Measurements from ENCODE around the gene UBIAD1. TPM values are rescaled to one million over a fixed set of nuclear protein-coding genes. Genes with fewer than 3 reads are reported as not detected.
A peak's percentile ranks its signal among the peaks of the same experiment; 100 is the strongest.
"Not testable (repeated sequence)": the region's sequence is repeated elsewhere in the genome, so short reads cannot be mapped to it uniquely, and the experiment has no call there.

Gene UBIAD1
- total RNA-seq, 1 experiment from 2014 or later = 9.0 TPM

DNA sequence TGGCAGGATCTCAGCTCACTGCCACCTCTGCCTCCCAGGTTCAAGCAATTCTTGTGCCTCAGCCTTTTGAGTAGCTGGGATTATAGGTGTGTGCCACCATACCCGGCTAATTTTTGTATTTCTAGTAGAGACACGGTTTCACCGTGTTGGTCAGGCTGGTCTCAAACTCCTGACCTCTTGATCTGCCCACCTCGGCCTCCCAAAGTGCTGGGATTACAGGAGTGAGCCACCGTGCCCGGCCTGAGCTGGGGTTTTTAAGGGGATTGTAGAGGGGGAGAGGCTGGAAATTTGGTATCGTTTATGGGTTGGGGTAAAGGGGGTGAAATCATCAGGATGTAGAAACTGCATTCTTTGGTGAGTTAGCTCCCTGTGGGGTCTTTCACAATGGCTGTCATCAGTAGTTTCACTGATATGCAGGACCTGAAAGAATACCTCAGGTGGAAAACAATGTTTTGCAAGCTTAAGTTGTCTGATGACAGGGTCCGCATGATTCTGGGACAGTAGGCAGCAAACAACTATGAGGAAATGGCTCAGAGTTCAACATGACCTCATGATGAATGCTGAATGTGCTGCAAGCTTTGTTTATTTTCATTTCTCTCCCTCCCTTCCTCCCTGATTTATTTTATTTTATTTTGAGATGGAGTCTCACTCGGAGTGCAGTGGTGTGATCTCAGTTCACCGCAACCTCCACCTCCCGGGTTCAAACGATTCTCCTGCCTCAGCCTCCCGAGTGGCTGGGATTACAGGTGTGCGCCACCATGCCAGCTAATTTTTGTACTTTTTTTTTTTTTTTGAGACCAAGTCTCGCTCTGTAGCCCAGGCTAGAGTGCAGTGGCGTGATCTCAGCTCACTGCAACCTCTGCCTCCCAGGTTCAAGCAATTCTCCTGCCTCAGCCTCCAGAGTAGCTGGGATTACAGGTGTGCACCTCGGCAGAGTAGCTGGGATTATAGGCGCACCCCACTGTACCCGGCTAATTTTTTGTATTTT, 5.4 kb upstream of the UBIAD1 start:
- not testable (repeated sequence) for H3K4me3 ChIP-seq, H3K36me3 ChIP-seq, H3K27me3 ChIP-seq, H3K9me3 ChIP-seq
- peak; percentile 27 for DNase-seq

DNA sequence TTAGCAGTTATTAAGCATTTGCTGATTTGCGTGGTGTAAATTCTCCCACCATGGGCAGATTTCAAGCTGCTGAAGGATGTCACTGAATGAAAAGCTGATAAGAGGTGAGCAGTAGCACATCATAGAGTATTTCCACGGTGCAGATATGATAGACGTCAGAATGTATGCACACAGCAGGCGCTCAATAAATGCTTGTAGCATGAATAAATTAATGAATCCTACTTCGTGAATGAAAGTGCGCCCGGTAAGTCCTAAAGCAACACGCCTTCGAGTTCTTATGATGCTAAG, 510 bp upstream of the UBIAD1 start:
- Histone ChIP-seq H3K4me3 (peak overlapping the region; percentile 14), H3K36me3 (peaks cover 8% of the 10 kb centered on the region), H3K9me3 (no peaks in the 10 kb centered on the region), H3K27me3 (no peaks in the 10 kb centered on the region)
- no peak for DNase-seq

DNA sequence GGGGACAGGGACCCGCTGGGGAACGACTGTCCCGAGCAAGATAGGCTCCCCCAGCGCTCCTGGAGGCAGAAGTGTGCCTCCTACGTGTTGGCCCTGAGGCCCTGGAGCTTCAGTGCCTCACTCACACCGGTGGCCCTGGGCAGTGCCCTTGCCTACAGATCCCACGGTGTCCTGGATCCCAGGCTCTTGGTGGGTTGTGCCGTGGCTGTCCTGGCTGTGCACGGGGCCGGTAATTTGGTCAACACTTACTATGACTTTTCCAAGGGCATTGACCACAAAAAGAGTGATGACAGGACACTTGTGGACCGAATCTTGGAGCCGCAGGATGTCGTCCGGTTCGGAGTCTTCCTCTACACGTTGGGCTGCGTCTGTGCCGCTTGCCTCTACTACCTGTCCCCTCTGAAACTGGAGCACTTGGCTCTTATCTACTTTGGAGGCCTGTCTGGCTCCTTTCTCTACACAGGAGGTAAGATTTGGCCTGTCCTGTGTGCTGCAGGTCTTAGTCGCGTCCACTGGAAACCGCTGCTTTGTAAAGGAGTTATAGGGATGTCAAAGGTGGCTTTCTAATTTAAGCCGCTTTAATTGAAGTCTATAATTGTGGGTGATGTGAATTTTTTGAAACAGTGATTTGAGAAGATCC, 717 bp downstream of the UBIAD1 start:
- DNase-seq = no peak
- no peaks in the 10 kb centered on the region for H3K27me3 ChIP-seq
- no peaks in the 10 kb centered on the region for H3K9me3 ChIP-seq
- peak overlapping the region; percentile 90 for H3K4me3 ChIP-seq
- peaks cover 8% of the 10 kb centered on the region for H3K36me3 ChIP-seq

DNA sequence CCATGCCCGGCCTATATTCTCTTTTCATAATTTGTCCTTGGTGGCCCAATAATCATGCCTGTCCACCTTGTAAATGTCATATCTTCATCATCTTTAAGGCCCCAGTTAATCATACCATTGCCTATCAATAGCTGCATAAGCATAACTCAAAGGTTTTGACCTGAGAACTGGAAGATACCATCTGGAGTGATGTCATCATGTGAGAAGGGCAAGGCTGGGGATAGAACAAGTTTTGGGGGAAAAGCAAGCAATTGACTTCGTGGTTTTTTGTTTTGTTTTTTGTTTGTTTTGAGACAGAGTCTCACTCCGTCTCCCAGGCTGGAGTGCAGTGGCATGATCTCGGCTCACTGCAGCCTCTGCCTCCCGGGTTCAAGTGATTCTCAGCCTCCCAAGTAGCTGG, 6.2 kb downstream of the UBIAD1 start:
- Histone ChIP-seq H3K4me3 (no peak overlapping the region), H3K36me3 (peaks cover 19% of the 10 kb centered on the region), H3K9me3 (no peaks in the 10 kb centered on the region), H3K27me3 (no peaks in the 10 kb centered on the region)
- no peak for DNase-seq

DNA sequence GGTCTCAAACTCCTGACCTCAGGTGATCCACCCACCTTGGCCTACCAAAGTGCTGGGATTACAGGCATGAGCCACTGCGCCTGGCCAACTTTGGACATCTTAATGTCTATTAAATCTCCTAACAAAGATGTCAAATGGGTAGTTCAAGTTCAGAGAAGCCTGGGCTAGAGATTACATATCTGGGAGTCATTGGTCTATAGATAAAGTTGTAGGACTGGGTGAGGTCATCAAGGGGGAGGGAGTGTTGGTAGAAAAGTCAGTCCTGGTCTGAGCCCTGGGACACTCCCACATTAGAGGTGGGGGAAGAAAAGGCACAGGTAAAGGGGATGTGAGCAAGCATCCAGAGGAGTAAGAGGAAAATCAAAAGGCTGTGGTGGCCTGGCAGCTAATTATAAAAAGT, 6.6 kb downstream of the UBIAD1 start:
- H3K36me3 ChIP-seq = peaks cover 19% of the 10 kb centered on the region
- no peaks in the 10 kb centered on the region for H3K9me3 ChIP-seq
- DNase-seq = no peak
- H3K27me3 ChIP-seq = no peaks in the 10 kb centered on the region
- H3K4me3 ChIP-seq = no peak overlapping the region

DNA sequence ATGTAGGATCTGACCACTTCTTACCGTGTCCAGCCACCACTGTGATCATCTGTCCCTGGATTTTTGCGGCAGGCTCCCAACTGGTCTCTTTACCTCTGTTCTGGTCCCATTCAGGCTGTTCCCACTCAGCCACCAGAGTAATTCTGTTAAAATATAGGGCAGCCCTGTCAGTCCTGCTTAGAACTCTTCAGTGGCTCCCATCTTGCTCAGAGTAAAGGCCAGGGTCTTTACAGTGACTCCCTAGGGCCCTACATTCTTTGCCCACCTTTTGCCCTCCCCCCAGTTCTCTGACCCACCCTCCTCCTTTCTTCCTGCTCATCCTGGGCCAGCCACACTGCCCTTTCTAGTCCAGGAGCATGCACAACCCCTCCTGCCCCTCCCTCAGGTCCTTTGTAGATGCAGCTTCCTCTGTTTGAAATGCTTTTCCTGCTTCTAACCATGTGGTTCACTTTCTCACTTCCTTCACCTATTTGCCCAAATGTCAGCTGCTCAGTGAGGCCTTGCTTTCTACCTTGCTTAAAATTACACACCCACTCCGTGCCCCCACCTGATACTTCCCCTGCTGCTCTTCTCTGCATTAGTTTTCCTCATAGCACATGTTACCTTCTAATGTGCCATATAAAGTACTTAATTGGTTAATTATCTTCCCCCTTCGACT, 7.8 kb downstream of the UBIAD1 start:
- Histone ChIP-seq H3K36me3 (peaks cover 11% of the 10 kb centered on the region), H3K9me3 (no peaks in the 10 kb centered on the region), H3K27me3 (no peaks in the 10 kb centered on the region), H3K4me3 (no peak overlapping the region)
- DNase-seq = no peak

DNA sequence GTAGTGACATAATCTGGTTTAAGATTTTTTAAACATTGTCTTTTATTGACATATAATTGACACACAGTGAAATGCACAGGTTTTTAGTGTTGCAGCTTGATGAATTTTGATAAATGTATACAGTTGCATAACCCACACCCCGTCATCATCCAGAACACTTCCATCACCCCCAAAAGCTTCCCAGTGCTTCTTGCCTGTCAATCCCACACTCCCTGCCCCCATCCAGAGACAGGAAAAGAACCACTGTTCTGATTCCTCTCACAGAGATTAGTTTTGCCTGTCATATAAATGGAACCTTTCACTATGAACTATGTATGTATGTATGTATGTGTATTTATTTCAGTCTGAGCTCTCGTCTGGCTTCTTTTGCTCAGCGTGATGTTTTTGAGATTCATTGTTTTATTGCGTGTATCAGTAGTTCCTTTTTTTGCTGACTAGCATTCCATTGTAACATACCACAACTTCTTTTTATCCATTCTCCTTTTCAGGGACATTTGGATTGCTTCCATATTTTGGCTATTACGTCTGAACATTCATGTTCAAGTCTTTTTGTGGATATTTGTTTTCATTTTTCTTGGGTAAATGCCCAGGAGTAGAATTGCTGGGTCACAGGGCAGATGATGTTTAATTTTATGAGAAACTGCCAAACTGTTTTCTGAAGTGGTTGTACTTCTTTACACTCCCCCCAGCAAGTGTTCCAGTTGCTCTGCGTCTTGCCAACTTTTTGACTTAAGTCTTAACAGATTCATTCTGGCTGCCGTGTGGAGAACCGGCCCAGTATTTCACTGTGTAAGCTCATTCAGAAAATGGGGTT, 8.7 kb downstream of the UBIAD1 start:
- H3K27me3 ChIP-seq = no peaks in the 10 kb centered on the region
- H3K9me3 ChIP-seq = no peaks in the 10 kb centered on the region
- peak; percentile 78 for DNase-seq
- H3K4me3 ChIP-seq = no peak overlapping the region
- peaks cover 11% of the 10 kb centered on the region for H3K36me3 ChIP-seq

DNA sequence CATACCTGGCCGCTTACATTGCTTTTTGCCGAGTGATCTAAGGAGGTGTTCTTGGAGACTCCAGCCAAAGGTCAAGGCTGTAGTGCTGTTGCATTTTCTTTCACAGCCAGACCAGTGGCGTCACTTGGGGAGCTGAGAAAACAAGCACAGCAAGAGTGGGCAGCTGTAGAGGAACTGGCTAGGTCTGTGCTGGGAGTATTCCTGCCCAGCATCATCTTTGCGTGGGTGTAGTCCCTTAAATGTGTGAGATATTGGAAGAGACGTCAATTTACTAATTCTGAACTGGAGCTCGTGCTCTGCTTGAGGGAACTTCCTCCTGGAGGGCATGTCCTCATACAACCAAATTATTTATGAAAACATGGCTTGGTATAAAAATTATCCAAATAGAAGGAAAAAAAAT, 10.2 kb downstream of the UBIAD1 start:
- DNase-seq = no peak
- Histone ChIP-seq H3K36me3 (peaks cover 17% of the 10 kb centered on the region), H3K9me3 (no peaks in the 10 kb centered on the region), H3K4me3 (no peak overlapping the region), H3K27me3 (no peaks in the 10 kb centered on the region)

DNA sequence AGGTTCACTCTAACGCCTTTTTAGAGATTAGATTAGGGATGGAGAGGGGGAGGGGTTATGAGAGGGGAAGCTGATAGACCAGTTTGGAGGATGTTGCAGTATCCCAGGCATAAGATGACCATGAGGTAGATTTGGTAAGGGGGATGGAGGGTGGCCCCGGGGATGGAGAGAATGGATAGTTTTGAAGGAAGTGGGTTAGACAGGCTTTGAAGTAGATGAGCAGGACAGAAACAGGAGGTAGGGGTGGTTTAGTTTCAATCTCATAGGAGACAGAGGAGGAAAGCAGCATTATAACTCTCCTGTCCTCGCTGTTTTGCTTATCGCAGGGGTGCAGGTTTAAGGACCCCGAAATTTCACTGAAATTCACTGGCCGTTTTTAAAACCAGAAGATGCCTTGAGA, 11.8 kb downstream of the UBIAD1 start:
- DNase-seq = no peak
- Histone ChIP-seq H3K9me3 (no peaks in the 10 kb centered on the region), H3K4me3 (no peak overlapping the region), H3K27me3 (no peaks in the 10 kb centered on the region), H3K36me3 (peaks cover 12% of the 10 kb centered on the region)

DNA sequence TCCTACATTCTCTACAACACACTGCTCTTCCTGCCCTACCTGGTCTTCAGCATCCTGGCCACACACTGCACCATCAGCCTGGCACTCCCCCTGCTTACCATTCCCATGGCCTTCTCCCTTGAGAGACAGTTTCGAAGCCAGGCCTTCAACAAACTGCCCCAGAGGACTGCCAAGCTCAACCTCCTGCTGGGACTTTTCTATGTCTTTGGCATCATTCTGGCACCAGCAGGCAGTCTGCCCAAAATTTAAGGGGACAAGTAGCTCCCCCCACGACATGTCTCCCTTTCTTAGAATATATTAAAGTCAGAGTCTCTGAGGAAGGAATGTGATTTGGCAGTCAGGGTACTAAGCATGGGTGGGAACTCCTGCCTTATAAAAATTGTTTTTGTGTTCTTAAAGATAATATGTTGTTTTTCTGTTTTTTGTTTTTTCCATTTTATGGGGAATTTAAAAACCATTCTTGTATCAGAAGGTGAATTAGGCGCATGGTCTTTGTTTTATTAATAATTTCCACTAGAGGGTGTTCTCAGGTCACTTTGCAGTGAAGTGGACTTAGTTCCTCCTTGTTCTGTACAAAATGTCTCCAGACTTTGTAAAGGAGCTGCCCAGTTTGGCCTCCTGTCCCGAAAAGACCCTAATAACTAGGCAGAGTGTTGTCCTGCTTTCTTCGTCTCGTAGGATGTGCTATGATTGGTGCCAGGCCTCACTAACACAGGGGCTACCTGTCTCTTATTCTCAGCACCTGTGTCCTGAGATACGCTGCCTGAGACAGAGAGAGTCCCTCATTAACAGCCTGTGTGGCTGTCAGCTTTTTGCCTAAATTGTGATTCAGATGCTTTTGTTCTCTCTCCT, 13.1 kb downstream of the UBIAD1 start:
- Histone ChIP-seq H3K9me3 (no peaks in the 10 kb centered on the region), H3K27me3 (no peaks in the 10 kb centered on the region), H3K4me3 (no peak overlapping the region), H3K36me3 (peaks cover 10% of the 10 kb centered on the region; the same call in 1 of the 2 replicates)
- DNase-seq = no peak

DNA sequence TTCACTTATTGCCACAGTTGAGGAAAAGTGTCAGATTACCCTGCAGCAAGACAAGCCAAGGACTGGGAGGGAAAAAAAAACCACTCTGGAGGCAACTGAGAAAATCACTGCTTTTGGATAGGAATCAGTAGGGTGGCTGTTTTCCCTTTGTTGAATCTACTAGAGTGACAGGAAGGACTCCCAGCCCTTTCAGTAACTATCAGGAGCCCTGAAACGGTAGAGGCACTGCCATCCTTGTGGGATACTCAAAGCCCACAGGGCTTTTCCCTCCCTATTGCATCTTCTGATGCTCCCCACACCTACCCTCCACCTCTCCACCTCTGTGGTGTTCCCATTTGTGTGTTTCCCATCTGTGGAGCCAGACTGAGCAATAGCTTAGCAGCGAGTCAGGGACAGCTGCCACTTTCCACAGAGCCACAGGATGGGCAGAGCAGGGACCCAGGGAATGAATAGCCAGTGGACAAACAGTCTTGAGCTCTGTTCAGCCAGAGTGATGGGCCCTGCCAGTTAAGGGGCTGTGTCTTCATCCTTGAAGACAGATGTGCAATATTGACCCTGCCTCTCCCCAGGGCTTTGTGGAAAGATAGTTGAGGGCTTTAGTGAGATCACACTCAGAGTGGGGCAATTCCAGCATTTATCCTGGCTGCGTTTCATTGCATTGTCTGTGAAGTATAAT, 13.9 kb downstream of the UBIAD1 start:
- Histone ChIP-seq H3K27me3 (no peaks in the 10 kb centered on the region), H3K4me3 (no peak overlapping the region), H3K36me3 (peaks cover 10% of the 10 kb centered on the region; the same call in 1 of the 2 replicates), H3K9me3 (no peaks in the 10 kb centered on the region)
- no peak for DNase-seq

DNA sequence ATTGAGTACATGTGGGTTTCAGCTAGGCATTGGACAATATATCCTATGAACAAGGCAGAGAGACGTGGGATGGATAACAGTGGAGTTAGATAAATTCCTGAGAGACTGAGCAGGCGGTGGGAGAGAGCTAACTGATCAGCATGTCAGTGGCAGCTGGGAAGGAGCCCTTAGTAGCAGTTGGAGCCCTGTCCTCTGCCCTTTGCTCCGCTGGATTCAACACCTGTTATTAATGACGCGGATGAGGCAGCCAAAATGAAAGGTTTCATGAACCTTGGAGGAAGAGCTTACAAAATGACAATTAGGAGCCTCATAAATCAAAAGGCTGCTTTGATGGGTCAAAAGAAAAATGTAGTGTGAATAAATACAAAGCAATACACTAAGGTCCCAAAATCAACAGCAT, 16.1 kb downstream of the UBIAD1 start:
- Histone ChIP-seq H3K36me3 (peaks cover 5% of the 10 kb centered on the region; the same call in 1 of the 2 replicates), H3K4me3 (no peak overlapping the region), H3K9me3 (no peaks in the 10 kb centered on the region), H3K27me3 (no peaks in the 10 kb centered on the region)
- DNase-seq = no peak

DNA sequence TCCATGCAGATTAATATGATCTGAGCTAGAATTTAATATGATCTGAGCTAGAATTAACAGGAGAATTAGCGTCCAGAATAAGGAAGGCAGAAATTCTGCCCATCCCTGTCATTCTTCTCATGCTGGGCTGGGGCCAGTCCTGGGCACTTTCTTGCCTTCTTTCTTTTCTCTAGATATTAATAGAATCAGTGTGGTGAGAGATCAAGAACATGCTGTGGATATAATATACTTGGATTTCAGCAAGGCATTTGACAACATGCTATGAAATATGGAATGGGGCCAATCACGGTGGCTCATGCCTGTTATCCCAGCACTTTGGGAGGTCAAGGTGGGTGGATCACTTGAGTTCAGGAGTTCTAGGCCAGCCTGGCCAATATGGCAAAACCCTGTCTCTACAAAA, 18.1 kb downstream of the UBIAD1 start:
- H3K9me3 ChIP-seq = no peaks in the 10 kb centered on the region
- no peaks in the 10 kb centered on the region for H3K27me3 ChIP-seq
- no peak for DNase-seq

DNA sequence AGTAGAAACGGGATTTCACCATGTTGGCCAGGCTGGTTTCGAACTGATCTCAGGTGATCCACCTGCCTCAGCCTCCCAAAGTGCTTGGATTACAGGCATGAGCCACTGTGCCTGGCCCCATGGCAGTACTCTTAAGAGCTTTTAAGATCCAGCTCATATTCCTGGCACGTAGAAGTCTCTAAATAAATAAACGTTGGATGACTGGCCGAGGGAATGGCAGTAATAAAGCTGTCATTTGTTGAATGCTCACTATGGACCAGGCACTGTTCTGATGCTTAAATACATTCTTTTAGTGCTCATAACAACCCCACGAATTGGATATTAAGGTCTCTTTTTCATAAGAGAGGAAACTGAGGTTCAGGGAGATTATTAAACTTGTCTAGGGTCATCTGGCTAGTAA, 20.9 kb downstream of the UBIAD1 start:
- H3K36me3 ChIP-seq = no peaks in the 10 kb centered on the region; the same call in 1 of the 2 replicates
- DNase-seq = peak; percentile 13

More for the DNA sequence above, 18.1 kb downstream of the UBIAD1 start:
- peaks cover 5% of the 10 kb centered on the region; the same call in 1 of the 2 replicates for H3K36me3 ChIP-seq
- no peak overlapping the region for H3K4me3 ChIP-seq

DNA sequence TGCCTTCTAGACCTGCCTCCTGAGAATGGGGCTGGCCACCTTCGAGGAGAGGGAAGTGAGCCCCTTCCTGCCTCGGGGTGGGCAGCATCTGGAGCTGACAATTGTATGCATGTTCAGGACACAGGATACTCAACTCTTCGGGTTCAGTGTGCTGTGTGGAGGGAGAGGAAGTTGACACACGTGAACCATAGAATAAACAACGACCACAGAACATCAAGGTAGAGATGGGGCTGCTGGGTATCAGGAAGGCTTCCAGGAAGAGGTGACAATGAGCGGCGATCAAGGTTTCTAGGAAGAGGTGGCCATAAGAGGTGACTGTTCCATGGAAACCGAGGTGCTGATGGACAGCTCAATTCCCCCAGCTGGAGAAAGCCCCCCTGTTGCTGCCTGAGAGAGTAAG, 22.0 kb downstream of the UBIAD1 start:
- no peak overlapping the region for H3K4me3 ChIP-seq

More for the DNA sequence above, 20.9 kb downstream of the UBIAD1 start:
- H3K4me3 ChIP-seq = no peak overlapping the region
- no peaks in the 10 kb centered on the region for H3K27me3 ChIP-seq
- no peaks in the 10 kb centered on the region for H3K9me3 ChIP-seq

More for the DNA sequence above, 22.0 kb downstream of the UBIAD1 start:
- DNase-seq = no peak
- H3K27me3 ChIP-seq = no peaks in the 10 kb centered on the region
- no peaks in the 10 kb centered on the region; the same call in 1 of the 2 replicates for H3K36me3 ChIP-seq
- H3K9me3 ChIP-seq = no peaks in the 10 kb centered on the region

Measured in MG63 (cell line).